ENCODE data around the gene SPSB2. TPM values are rescaled to one million over a fixed set of nuclear protein-coding genes. Genes with fewer than 3 reads are reported as not detected.
"Not testable (repeated sequence)": the region's sequence is repeated elsewhere in the genome, so short reads cannot be mapped to it uniquely, and the experiment has no call there.

The SPSB2 gene
- total RNA-seq, 1 donor from 2014 or later, result 15.8 TPM

DNA sequence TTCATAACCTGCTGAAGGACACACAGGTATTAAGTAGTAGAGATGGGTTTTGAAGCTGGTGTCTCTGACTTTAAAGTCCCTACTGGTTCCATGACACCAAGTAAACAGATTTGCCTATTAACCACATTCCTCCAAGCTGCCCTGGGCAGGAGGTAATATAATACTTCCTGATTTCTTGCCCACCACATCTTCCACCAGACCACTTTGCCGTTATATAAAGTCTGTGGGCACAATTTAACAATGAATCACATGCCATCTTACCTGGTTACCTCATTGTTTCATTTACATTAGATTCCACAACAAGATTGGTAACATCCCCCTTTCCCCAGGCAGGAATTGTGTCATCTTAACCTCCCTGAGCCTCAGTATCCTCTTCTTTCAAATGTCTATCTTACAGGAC is 30.6 kb upstream of the SPSB2 start:
- intact Hi-C loops (cut with micrococcal nuclease), result loop anchor here (1.0 to 2.0 kb wide), 10 partner anchors 11 to 1339 kb away; partner anchors contain the start of genes COPS7A, EMG1, ENO2 and LPCAT3

DNA sequence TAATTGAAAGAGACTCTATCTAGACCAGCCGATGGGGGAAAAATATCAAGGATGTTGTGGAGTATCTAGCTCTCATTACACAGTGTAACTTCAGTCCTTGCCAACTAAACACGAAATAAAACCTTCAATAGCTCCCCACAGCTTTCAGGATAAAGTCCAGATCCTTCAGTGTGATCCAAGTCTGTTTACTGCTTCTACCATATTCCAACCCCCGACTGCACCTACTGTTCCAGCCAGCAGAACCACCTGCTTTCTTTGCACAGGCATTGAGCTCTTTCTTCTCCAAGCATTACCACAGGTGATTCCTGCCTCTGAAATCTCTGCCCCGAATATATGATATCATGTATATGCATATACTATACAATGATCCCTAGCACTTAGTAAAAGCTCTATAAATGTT is 29.3 kb upstream of the SPSB2 start:
- intact Hi-C loops (cut with micrococcal nuclease), result no loop called here

DNA sequence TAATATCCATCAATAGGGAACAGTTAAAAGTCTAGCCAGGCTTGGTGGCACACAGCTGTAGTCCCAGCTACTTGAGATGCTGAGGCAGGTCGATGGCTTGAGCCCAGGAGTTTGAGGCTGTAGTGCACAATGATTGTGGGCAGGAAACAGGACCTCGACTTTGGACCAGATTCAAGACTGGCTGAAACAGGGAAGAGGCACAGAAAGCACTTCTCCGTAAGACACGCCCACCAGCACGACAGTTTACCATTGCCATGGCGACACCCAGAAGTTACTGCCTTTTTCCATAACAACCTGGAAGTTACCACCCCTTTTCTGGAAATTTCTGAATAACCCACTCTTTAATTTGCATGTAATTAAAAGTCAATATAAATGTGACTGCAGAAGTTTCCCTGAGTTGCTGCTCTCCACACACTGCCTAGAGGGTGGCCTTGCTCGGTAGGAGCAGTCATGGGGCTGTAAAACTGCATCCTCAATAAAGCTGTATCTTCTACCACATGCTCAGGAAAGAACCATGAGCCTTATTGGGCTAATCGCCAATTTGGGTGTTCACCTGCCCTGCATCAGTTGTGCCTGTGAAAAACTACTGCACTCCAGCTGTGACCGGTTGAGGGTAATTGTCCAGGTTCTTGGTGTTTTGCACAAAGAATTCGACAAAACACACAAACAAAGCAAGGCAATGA is 26.9 kb upstream of the SPSB2 start:
- intact Hi-C loops (cut with micrococcal nuclease), result no loop called here

DNA sequence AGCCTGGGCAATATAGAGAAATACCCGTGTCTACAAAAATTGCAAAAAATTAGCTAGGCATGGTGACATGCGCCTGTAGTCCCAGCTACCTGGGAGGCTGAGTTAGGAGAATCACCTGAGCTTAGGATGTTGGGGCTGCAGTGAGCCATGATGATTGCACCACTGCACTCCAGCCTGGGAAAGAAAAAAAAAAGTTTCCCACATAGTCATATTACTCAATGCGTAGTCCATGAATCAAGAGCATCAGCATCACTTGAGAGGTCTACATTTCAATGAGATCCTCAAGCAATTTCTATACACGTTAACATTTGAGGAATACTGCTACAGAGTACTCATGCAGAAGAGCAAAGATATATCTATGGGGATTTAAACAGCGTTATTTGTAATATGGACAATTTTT is 26.3 kb upstream of the SPSB2 start:
- intact Hi-C loops (cut with micrococcal nuclease), result no loop called here

DNA sequence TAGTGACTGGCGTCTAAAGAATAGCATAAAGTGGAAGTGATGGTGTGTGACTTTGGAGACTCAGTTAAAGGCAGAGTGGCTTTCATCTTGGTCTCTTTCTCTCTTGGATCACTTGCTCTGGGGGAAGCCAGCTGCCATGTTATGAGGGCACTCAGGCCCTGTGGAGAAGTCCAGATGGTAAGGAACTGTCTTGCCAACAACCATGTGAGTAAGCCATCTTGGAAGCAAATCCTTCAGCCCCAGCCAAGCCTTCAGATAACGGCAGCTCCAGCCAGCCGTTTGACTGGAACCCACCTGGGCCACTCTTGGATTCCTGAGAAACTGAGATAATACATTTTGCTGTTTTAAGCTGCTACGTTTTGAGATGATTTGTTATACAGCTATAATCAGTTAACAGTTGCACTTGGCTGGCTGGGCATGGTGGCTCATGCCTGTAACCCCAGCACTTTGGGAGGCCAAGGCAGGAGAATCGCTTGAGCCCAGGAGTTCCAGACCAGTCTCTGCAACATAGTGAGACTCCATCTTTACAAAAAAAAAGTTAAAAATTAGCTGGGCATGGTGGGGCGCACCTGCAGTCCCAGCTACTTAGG is 23.8 kb upstream of the SPSB2 start:
- intact Hi-C loops (cut with micrococcal nuclease), result no loop called here

DNA sequence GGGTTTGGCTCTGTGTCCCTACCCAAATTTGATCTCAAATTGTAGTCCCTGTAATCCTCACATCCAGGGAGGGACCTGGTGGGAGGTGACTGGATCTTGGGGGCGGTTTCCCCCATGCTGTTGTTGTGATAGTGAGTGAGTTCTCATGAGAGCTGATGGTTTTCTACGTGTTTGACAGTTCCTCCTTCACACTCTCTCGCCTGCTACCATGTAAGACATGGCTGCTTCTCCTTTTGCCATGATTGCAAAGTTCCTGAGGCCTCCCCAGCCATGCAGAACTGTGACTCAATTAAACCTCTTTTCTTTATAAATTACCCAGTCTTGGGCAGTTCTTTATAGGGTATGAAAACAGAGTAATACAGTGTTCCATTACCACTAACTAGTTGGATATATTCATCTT is 21.2 kb upstream of the SPSB2 start:
- intact Hi-C loops (cut with micrococcal nuclease), result no loop called here

DNA sequence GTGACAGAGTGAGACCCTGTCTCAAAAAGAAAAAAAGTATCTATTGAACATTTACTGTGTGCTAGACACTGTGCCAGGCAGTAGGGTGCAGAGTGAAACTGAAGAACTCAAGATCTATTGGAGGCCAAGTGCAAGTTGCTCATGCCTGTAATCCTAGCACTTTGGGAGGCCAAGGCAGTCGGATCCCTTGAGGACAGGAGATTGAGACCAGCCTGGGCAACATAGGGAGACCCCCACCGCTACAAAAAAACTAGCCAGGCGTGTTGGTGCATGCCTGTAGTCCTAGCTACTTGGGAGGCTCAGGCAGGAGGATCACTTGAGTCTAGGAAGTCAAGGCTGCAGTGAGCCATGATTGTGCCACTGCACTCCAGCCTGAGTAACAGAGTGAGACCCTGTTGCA is 19.6 kb upstream of the SPSB2 start:
- intact Hi-C loops (cut with micrococcal nuclease), result not testable (repeated sequence)

DNA sequence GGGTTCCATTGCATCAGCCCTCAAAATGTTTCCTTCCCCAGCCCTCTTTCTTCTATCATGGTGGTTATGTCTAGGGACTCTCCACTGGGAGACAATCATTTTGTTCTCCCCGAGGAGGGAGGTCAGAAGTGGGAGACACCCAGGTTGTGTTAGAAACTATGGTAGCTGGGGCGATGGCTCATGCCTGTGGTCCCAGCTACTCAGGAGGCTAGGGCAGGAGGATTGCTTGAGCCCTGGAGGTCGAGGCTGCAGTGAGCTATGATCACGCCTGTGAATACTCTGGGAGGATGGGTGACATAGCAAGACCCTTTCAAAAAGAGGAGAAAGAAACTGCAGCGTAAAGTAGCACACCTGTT is 18.5 kb upstream of the SPSB2 start:
- intact Hi-C loops (cut with micrococcal nuclease), result loop anchor here (1.0 to 2.0 kb wide), 18 partner anchors 13 to 1191 kb away; partner anchors contain the start of genes C1RL, CHD4, COPS7A and EMG1

DNA sequence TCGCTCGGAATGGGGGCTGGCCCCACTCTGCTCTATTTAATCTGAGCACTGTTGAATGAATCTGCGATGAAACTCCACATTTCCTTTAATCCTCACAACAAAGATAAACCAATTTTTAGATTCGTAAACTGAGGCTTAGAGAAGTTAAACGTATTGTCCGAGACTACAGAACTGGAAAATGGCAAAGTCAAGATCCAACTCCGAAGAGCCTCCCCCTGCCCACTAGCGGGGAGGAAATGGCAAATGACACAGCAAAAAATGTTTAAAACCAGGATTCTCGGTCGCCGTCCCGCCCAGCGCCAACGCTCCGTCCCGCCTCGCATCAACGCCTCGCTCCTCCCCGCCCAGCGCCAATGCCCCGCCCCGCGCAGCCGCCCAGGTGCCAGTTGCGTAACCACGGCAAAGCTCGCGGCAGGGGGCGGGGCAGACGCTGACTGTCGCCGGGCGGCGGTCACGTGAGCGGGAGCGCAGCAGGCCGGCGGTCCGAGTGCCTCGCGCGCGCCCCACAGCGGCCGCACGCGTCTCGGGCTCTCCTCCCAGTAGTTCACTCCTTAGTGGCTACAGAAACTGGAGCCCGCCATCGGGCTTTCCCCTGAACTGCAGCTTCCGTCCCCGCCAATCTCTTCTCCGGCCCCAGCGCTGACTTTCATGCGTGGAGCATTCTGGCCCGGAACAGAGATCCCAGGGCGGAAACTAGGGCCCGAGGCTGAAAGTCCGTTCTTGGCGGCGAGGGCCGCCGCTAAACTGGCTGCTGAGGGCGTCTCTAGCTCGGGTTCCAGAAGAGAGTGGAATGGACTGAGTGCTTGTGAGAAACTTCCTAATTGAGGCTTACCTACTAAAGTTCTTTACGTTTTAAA is 17.9 kb upstream of the SPSB2 start:
- intact Hi-C loops (cut with micrococcal nuclease), result loop anchor here (1.0 to 2.0 kb wide), 18 partner anchors 13 to 1192 kb away; partner anchors contain the start of genes C1RL, CHD4, COPS7A and EMG1

DNA sequence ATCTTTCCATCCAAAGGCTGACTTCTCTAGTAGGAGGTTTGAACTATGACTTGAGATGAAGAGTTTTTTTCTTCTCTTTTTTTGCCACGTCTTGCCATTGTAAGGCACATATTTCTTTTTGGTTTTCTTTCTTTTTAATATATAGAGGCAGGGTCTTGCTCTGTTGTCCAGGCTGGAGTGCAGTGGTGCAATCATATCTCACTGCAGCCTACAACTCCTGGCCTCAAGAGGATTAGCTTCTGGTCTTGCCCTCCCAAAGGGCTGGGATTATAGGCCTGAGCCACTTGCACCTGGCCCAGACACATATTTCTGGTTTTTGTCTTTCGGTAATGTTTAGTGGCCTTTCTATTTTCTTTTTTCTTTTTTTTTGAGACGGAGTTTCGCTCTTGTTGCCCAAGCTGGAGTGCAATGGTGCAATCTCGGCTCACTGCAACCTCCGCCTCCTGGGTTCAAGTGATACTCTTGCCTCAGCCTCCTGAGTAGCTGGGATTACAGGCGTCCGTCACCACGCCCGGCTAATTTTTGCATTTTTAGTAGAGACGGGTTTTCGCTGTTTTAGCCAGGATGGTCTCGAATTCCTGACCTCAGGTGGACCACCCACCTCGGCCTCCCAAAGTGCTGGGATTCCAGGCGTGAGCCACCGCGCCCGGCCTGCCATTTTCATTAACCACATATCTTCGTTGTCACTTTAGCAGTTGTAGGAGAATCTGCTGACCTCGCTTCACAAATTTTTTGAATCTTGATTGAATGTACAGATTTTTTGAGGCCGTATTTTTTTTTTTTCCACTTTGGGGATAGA is 16.9 kb upstream of the SPSB2 start:
- intact Hi-C loops (cut with micrococcal nuclease), result loop anchor here (2.0 kb wide), 4 partner anchors 63 to 1193 kb away; partner anchors contain the start of genes CHD4, NECAP1 and ZNF384

DNA sequence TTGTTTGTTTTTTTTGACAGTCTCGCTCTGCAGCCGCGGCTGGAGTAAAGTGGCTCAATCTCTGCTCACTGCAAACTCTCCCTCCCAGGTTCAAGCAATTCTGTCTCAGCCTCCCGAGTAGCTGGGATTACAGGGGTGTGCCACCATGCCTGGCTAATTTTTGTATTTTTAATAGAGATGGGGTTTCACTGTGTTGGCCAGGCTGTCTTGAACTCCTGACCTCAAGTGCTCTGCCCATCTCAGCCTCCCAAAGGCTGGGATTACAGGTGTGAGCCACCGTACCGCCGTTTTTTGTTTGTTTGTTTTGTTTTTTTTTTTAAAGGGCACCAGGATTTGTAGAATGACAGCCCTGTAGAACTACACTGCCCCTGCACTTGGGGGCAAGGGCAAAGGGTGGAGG is 15.7 kb upstream of the SPSB2 start:
- intact Hi-C loops (cut with micrococcal nuclease), result not testable (repeated sequence)

DNA sequence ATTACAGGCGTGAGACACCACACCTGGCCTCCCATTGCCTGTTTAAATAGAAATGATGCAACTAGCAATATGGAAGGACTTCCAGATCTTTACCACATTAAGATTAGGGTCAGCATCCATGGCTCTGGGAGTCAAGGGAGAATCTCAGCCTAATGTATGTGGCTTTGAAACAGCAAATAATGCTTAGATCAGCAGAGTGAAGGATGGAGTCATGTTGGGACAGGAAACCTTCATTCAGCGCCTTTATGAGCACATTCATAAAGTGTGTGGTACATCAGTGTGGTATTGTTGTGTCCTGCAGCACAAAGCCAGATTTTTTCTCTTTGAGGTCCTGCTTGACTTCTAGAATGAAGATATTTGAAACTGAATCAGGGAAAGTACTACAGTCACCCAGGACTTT is 15.3 kb upstream of the SPSB2 start:
- intact Hi-C loops (cut with micrococcal nuclease), result no loop called here

DNA sequence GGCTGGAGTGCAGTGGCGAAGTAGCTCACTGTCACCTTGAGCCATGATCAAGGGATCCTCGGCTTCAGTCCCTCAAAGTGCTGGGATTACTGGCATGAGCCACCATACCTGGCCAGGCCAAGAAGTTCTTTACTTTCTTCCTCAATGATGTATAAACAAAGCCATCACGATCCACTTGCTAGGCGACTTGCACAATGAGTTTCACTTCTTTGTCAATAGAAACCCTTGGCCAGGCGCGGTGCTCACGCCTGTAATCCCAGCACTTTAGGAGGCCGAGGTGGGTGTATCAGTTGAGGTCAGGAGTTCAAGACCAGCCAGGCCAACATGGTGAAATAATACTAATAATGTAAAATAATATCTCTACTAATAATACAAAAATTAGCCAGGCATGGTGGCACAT is 14.4 kb upstream of the SPSB2 start:
- intact Hi-C loops (cut with micrococcal nuclease), result no loop called here

DNA sequence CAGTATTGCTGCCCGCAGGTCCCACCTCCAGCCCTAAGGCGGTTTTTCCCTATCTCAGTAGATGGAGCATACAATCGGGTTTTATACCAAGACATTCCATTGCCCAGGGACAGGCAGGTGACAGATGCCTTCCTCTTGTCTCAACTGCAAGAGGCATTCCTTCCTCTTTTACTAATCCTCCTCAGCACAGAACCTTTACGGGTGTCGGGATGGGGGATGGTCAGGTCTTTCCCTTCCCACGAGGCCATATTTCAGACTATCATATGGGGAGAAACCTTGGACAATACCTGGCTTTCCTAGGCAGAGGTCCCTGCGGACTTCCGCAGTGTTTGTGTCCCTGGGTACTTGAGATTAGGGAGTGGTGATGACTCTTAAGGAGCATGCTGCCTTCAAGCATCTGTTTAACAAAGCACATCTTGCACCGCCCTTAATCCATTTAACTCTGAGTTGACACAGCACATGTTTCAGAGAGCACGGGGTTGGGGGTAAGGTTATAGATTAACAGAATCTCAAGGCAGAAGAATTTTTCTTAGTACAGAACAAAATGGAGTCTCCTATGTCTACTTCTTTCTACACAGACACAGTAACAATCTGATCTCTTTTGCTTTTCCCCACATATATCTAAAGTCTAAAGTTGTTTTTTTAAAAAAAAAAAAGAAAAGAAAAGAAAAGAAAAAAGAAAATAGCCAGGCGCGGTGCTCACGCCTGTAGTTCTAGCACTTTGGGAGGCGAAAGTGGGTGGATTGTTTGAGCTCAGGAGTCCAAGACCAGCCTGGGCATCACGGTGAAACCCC is 13.3 kb upstream of the SPSB2 start:
- intact Hi-C loops (cut with micrococcal nuclease), result not testable (repeated sequence)

DNA sequence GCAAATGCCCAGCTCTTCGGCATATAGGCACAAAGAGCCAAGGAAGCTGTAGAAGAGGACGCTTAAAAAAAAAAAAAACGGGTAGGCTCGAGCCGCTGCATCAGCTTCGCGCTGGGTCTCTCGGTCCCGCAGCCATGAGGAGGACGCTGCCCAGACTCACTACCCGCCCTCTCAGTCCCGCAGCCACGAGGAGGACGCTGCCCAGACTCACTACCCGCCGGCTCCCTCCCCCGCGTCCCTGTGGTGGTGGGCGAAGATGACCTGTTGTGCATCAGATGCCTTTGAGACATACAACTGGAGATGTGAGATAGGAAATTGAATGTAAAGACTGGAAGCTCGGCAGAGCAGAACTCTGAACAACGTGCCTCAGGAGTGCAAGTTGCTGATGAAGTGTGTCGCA is 11.4 kb upstream of the SPSB2 start:
- intact Hi-C loops (cut with micrococcal nuclease), result no loop called here

DNA sequence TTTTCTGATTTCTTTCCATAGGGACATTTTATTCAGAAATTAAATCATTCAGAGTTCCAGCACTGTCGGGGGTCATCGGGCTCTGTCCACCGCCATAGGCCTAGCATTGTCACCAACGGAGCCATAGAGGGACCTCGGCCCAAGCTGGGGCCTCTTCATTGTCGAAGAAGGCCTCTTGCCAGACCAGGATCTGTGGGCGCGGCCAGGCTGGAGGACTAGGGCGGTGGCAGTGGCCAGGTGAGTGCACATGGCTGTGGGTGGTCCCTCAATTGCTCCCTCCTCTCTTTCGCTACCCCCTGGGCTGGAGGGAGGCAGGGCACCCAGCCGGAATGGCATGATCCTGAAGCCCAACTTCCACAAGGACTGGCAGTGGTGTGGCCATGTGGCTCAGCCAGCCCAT is 10.6 kb upstream of the SPSB2 start:
- intact Hi-C loops (cut with micrococcal nuclease), result no loop called here

DNA sequence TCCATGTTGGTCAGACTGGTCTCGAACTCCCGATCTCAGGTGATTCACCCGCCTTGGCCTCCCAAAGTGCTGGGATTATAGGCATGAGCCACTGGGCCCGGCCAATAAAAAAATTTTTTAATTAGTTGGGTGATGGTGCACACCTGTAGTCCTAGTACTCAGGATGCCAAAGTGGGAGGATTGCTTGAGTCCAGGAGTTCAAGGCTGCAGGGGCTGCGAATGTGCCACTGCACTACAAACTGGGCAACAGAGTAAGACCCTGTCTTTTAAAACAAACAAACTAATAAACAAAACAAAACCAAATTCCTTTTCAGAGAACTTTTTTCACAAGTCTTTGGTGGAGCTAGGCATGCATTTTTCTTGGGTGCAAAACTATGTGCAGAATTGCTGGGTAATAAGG is 10.1 kb upstream of the SPSB2 start:
- intact Hi-C loops (cut with micrococcal nuclease), result no loop called here

DNA sequence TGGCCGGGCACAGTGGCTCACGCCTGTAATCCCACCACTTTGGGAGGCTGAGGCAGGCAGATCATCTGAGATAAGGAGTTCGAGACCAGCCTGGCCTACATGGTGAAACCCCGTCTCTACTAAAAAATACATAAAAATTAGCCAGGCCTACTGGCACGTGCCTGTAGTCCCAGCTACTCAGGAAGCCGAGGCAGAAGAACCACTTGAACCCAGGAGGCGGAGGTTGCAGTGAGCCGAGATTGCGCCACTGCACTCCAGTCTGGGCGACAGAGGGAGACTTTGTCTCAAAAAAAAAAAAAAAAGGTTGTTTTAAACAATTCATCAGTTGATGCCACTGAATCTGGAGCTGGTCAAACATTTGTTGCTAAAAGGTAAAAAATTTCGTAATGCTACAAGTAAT is 6.7 kb upstream of the SPSB2 start:
- intact Hi-C loops (cut with micrococcal nuclease), result not testable (repeated sequence)

DNA sequence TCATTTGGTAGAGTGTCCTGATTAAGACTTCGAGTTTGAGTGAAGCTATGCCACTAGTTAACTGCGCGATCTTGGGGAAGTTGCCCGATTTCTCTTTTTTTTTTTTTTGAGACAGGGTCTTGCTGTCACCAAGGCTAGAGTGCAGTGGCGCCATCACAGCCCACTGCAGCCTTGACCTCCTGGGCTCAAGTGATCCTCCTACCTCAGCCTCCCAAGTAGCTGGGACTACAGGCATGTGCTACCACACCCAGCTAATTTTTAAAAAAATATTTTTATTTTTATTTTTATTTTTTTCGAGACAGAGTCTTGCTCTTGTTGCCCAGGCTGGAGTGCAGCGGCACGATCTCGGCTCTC is 889 bp upstream of the SPSB2 start:
- intact Hi-C loops (cut with micrococcal nuclease), result loop anchor here (5.0 kb wide), 1 partner anchor 1158 kb away; the partner anchor contains the start of gene FOXJ2

Data from T-helper 1 cell treated with Interleukin-12 subunit alpha and Interleukin-12 subunit beta and Interleukin-4 antibody, amounts not matched to agents 30 ng/mL and 1 ng/mL, for 36 hours (primary cell).